ENCODE measurements around the gene TBC1D10B. TPM values are rescaled to one million over a fixed set of nuclear protein-coding genes. Genes with fewer than 3 reads are reported as not detected.

Gene TBC1D10B
- total RNA-seq: 25.6 TPM

- DNase-seq: peak; percentile 100
Observed at GRCh38 chr16:30370456-30371247, at the start of gene TBC1D10B. Gene TBC1D10B, minus strand, starts transcription at chr16:30370494. Its CDS starts 311 bp downstream, at chr16:30370183.

- peak; percentile 15 for DNase-seq
Observed at GRCh38 chr16:30418350-30419181, 48.3 kb upstream of the TBC1D10B start.

GRCh38 chr16:30417529-30418349 lies 47.4 kb upstream of the TBC1D10B start:
- peak; percentile 82 for DNase-seq

GRCh38 chr16:30416624-30417528 lies 46.6 kb upstream of the TBC1D10B start:
- no peak for DNase-seq

GRCh38 chr16:30416047-30416603 lies 45.8 kb upstream of the TBC1D10B start:
- no peak for DNase-seq

- DNase-seq: no peak
Observed at GRCh38 chr16:30414159-30414558, 43.9 kb upstream of the TBC1D10B start.

- no peak for DNase-seq
Observed at GRCh38 chr16:30413112-30413806, 43.0 kb upstream of the TBC1D10B start.

GRCh38 chr16:30409125-30410060 lies 39.1 kb upstream of the TBC1D10B start:
- peak; percentile 81 for DNase-seq

GRCh38 chr16:30407804-30408534 lies 37.7 kb upstream of the TBC1D10B start:
- DNase-seq: no peak

- DNase-seq: peak; percentile 92
Observed at GRCh38 chr16:30407102-30407803, 37.0 kb upstream of the TBC1D10B start, which contains the start of gene ZNF771. Gene ZNF771, plus strand, starts transcription at chr16:30407606. Its CDS starts 448 bp downstream, at chr16:30408054.

GRCh38 chr16:30406795-30407101 lies 36.5 kb upstream of the TBC1D10B start:
- DNase-seq: no peak

GRCh38 chr16:30401768-30402425 lies 31.6 kb upstream of the TBC1D10B start:
- no peak for DNase-seq

GRCh38 chr16:30399435-30400186 lies 29.3 kb upstream of the TBC1D10B start:
- no peak for DNase-seq

- DNase-seq: no peak
Observed at GRCh38 chr16:30398661-30399434, 28.6 kb upstream of the TBC1D10B start.

GRCh38 chr16:30397776-30398660 lies 27.7 kb upstream of the TBC1D10B start:
- DNase-seq: no peak

Measured in occipital lobe (tissue), 2 donors.